HG03354 (cell line): Measurements from ENCODE around the gene TRPC4AP.

Source experiments
- ATAC-seq: cut with Tn5 transposase; IDR thresholded peaks from one replicate; pipeline ENCODE4 v1.9.1; 2021; ENCODE audit warnings: mild to moderate bottlenecking; ENCODE audit not compliant: unreplicated experiment, poor library complexity, severe bottlenecking

The TRPC4AP gene

GRCh38 chr20:35020108-35020928, 72.3 kb downstream of the TRPC4AP start:
- ATAC-seq, result no peak

GRCh38 chr20:35018590-35019371, 73.8 kb downstream of the TRPC4AP start:
- ATAC-seq, result no peak

GRCh38 chr20:35017099-35017835, 75.3 kb downstream of the TRPC4AP start:
- ATAC-seq, result no peak

GRCh38 chr20:35015863-35016193, 76.8 kb downstream of the TRPC4AP start:
- ATAC-seq, result no peak

GRCh38 chr20:35014537-35014936, 78.1 kb downstream of the TRPC4AP start:
- no peak for ATAC-seq

- no peak for ATAC-seq
Measured at GRCh38 chr20:35013421-35014411, 78.9 kb downstream of the TRPC4AP start.

- no peak for ATAC-seq
Measured at GRCh38 chr20:35012227-35013069, 80.2 kb downstream of the TRPC4AP start.

- no peak for ATAC-seq
Measured at GRCh38 chr20:35011589-35012226, 80.9 kb downstream of the TRPC4AP start.

- ATAC-seq, result no peak
Measured at GRCh38 chr20:35010405-35011192, 82.0 kb downstream of the TRPC4AP start.

GRCh38 chr20:35009665-35010328, 82.8 kb downstream of the TRPC4AP start:
- ATAC-seq, result no peak

GRCh38 chr20:35008411-35009342, 83.9 kb downstream of the TRPC4AP start:
- no peak for ATAC-seq

- ATAC-seq, result no peak
Measured at GRCh38 chr20:35007891-35008290, 84.7 kb downstream of the TRPC4AP start.

GRCh38 chr20:35007413-35007812, 85.2 kb downstream of the TRPC4AP start:
- no peak for ATAC-seq

- ATAC-seq, result no peak
Measured at GRCh38 chr20:35006531-35006971, 86.1 kb downstream of the TRPC4AP start.

GRCh38 chr20:35006009-35006408, 86.6 kb downstream of the TRPC4AP start:
- ATAC-seq, result no peak
